AG04449 (cell line): ENCODE results near the gene HK1.

Source experiments
- CTCF ChIA-PET: fragments of 350-600 bp; formaldehyde crosslinking; extraction: SDS; loops from one replicate; lab custom pipeline; 2021; ENCODE audit warnings: antibody characterized with exemption; lab: Yijun Ruan, JAX
- POLR2A ChIA-PET: fragments of 400-600, 350-600 bp; formaldehyde crosslinking; extraction: SDS; loops from one replicate; lab custom pipeline; 2020; ENCODE audit warnings: antibody characterized with exemption, inconsistent platforms; lab: Yijun Ruan, JAX
- DNase-seq: peaks from one replicate; pipeline ENCODE4 v3.0.0-alpha.2; 2010; ENCODE audit warnings: low read depth, low spot score
- H3K4me3 ChIP-seq: 2 replicates; pipeline ENCODE4 v1.5.1; 2011; ENCODE audit warnings: low read depth, mild to moderate bottlenecking, control low read depth, low read length
- TF ChIP-seq, protein P1 (sequence below): IDR thresholded peaks from one replicate; pipeline ENCODE4 v1.5.1; 2011; ENCODE audit warnings: mild to moderate bottlenecking, moderate library complexity, low read length, control low read depth, inconsistent platforms; ENCODE audit not compliant: insufficient read depth; ENCODE audit errors: missing control alignments

HK1 gene

GRCh38 chr10:69345890-69346474 is 67.7 kb downstream of the HK1 start:
- H3K4me3 ChIP-seq = no peak overlapping the region
- CTCF ChIA-PET = interaction anchor here (1.0 to 1.9 kb wide), 2 partner anchors 13 to 47 kb away, joined by 3 to 4 read pairs; no protein-coding TSS in a partner anchor
- DNase-seq = no peak
- TF ChIP-seq, protein P1, sequence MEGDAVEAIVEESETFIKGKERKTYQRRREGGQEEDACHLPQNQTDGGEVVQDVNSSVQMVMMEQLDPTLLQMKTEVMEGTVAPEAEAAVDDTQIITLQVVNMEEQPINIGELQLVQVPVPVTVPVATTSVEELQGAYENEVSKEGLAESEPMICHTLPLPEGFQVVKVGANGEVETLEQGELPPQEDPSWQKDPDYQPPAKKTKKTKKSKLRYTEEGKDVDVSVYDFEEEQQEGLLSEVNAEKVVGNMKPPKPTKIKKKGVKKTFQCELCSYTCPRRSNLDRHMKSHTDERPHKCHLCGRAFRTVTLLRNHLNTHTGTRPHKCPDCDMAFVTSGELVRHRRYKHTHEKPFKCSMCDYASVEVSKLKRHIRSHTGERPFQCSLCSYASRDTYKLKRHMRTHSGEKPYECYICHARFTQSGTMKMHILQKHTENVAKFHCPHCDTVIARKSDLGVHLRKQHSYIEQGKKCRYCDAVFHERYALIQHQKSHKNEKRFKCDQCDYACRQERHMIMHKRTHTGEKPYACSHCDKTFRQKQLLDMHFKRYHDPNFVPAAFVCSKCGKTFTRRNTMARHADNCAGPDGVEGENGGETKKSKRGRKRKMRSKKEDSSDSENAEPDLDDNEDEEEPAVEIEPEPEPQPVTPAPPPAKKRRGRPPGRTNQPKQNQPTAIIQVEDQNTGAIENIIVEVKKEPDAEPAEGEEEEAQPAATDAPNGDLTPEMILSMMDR = no peak
- POLR2A ChIA-PET = no interaction called here

GRCh38 chr10:69346776-69347175 is 68.5 kb downstream of the HK1 start:
- ChIA-PET CTCF (no interaction called here), POLR2A (no interaction called here)
- TF ChIP-seq, protein P1 = no peak
- no peak overlapping the region for H3K4me3 ChIP-seq
- DNase-seq = no peak

DNA sequence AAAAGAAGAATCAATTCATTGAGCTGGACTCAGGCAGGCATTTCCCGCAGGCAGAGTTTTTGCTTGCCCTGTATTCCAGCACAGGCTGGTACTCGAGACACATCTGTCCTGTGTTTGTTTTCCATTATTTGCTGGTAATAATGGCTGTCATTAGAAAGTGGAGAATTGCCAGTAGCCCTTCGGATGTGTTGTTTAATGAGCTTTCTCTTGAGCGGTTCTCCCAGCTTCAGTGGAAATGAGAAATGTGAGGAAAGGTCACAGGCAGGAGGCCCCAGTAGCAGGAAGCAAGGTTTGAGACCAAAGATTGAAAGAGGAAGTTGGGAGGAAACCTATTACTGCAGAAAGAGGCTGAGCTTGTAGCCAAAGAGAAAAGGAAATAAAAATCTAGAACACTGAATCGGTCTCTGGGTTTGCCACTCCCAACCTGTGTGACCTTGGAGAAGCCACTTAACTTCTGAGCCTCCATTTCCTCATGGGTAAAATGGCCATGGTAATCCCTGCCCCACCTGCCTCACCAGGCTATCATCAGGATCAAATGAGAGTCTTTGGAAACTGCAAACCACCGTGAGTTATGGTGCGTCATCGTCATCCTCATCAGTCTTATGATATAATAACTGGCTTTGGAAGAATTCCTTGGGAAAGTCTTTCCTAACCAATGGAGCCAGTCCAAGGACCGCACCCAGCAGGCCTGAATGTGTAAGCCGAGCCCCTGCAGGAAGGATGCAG is 70.7 kb downstream of the HK1 start:
- ChIA-PET POLR2A (no interaction called here), CTCF (interaction anchor here (1.5 to 2.0 kb wide), 4 partner anchors 15 to 110 kb away, joined by 4 to 7 read pairs (median 4); no protein-coding TSS in a partner anchor)
- TF ChIP-seq, protein P1 = no peak
- no peak for DNase-seq
- no peak overlapping the region for H3K4me3 ChIP-seq

DNA sequence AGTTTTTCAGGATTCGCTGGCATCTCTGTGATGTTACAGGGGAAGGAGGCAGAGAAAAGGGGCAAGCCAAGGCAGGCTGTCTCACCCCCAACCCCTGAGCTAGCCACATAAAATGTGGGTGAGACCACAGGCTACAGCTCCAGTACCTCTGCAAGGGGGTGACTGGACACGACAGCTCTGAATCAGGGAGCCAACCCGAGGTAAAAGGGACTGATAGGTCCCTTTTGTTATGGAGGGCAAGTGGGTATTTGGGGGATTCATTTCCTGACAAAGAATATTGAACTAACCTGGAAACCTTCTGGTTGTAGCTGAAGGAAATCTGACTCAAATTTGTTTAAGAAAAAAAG is 71.2 kb downstream of the HK1 start:
- CTCF ChIA-PET = interaction anchor here (1.5 to 2.0 kb wide), 4 partner anchors 14 to 110 kb away, joined by 4 to 7 read pairs (median 4); no protein-coding TSS in a partner anchor
- POLR2A ChIA-PET = no interaction called here
- no peak overlapping the region for H3K4me3 ChIP-seq
- DNase-seq = no peak
- TF ChIP-seq, protein P1 = no peak

DNA sequence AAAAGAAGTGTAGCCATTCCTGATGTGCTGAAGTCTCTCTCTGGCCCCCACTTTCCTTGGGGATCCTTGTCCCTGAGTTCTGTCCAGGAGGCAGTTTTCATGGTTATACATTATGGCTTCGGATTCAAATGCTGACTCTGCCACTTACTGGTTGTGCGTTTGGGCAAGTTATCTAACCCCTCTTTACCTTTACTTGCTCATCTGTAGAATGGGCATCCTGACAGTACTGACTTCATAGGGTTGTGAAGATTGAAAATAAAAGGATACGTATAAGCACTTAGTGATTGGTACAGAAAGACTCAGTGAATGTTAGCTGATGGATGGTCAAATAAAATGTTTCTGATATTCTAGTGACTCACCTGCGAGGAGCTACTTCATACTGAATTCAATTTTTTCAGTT is 73.3 kb downstream of the HK1 start:
- no peak for DNase-seq
- ChIA-PET CTCF (interaction anchor here (0.8 to 1.5 kb wide), 5 partner anchors 10 to 60 kb away, joined by 3 to 5 read pairs (median 3); no protein-coding TSS in a partner anchor), POLR2A (no interaction called here)
- no peak overlapping the region for H3K4me3 ChIP-seq
- TF ChIP-seq, protein P1 = no peak

- ChIA-PET CTCF (interaction anchor here (2.6 kb wide), 1 partner anchor 11 kb away, joined by 7 read pairs; no protein-coding TSS in a partner anchor), POLR2A (no interaction called here)
- TF ChIP-seq, protein P1 = no peak
- peak; percentile 41 for DNase-seq
- H3K4me3 ChIP-seq = no peak overlapping the region
Observed at GRCh38 chr10:69352569-69353264, 74.4 kb downstream of the HK1 start.
